GM12878 (cell line): ENCODE results near the gene ARHGAP26. TPM values are rescaled to one million over a fixed set of nuclear protein-coding genes. Genes with fewer than 3 reads are reported as not detected.

Experiments used
- BCL11A ChIP-seq: IDR thresholded peaks from 2 replicates; pipeline ENCODE4 v1.6.1; 2011; ENCODE audit warnings: low read depth, low read length
- BCLAF1 ChIP-seq: fragments of 450-650 bp; IDR thresholded peaks from 2 replicates; pipeline ENCODE4 v1.6.1; 2017; ENCODE audit warnings: antibody characterized with exemption, mild to moderate bottlenecking, moderate library complexity
- CUX1 ChIP-seq: IDR thresholded peaks from 2 replicates; pipeline ENCODE4 v1.6.1; 2012; ENCODE audit warnings: improper control_type of control experiment, low read depth, low read length; ENCODE audit not compliant: insufficient replicate concordance
- EZH2 ChIP-seq: IDR thresholded peaks from 2 replicates; pipeline ENCODE4 v1.6.1; 2012; ENCODE audit warnings: low read depth, mild to moderate bottlenecking, control low read depth, inconsistent platforms, low read length, borderline replicate concordance; ENCODE audit not compliant: control insufficient read depth
- MEF2B ChIP-seq: fragments of 450-650 bp; IDR thresholded peaks from 2 replicates; pipeline ENCODE4 v1.6.1; 2018; ENCODE audit warnings: mild to moderate bottlenecking, moderate library complexity; ENCODE audit not compliant: partially characterized antibody, poor library complexity, severe bottlenecking
- PKNOX1 ChIP-seq: fragments of 450-650 bp; IDR thresholded peaks from 2 replicates; pipeline ENCODE4 v1.6.1; 2016; ENCODE audit warnings: mild to moderate bottlenecking
- RBBP5 ChIP-seq: fragments of 200-600 bp; sonication (generic); conservative IDR thresholded peaks from 2 replicates; pipeline ENCODE4 v1.6.1; 2016
- SMARCA5 ChIP-seq: fragments of 450-650 bp; IDR thresholded peaks from 2 replicates; pipeline ENCODE4 v1.6.1; 2017; ENCODE audit warnings: mild to moderate bottlenecking
- TBL1XR1 ChIP-seq: IDR thresholded peaks from 2 replicates; pipeline ENCODE4 v1.6.1; 2012; ENCODE audit warnings: low read depth, low read length, improper control_type of control experiment
- TCF3 ChIP-seq: IDR thresholded peaks from 2 replicates; pipeline ENCODE4 v1.6.1; 2012; ENCODE audit warnings: low read depth, mild to moderate bottlenecking, low read length, borderline replicate concordance; ENCODE audit not compliant: insufficient read depth
- polyA plus RNA-seq, 11 experiments: library from polyadenylated mRNA; depleted of rRNA in 4 of 11; unstranded in 6 of 11; stranded (reverse) in 5 of 11; fragments of >200 nt; fragmentation: Nextera tagmentation in 4 of 11; fragmentation: Illumina TruSeq in 1 of 11; extraction: Ambion mirVana in 4 of 11; extraction: Trizol in 1 of 11; gene quantifications; 1 replicate in 1 of 11; 2 replicates in 10 of 11; pipeline versions ENCODE4 v1.2.1 to v1.2.3, GENCODE V29; 2011 to 2016; ENCODE audit warnings: inconsistent platforms in 2 of 11, missing spikeins in 2 of 11, low read depth in 1 of 11
- total RNA-seq, 4 experiments: library from RNA; depleted of rRNA in 3 of 4; stranded (reverse); fragments of >200 nt in 3 of 4; fragmentation: Illumina TruSeq in 1 of 4; extraction: Trizol in 1 of 4; gene quantifications; 2 replicates each; pipeline versions ENCODE4 v1.2.1 to v1.2.3, GENCODE V29; 2013 to 2021

Gene ARHGAP26
- total and polyA plus RNA-seq, 10 of the 15 experiments (the other 5 are each of a cell fraction or from before 2014, with no cell fraction given): 9.4 to 41.5 (median 19.3) TPM

- TF ChIP-seq BCLAF1 (no peak), BCL11A (no peak), TCF3 (no peak), SMARCA5 (no peak), TBL1XR1 (no peak), RBBP5 (no peak), CUX1 (no peak), PKNOX1 (no peak), MEF2B (no peak), EZH2 (no peak)
Measured at GRCh38 chr5:142847898-142848790, 78.0 kb downstream of the ARHGAP26 start (continued).
